GM21360 (cell line): ENCODE data around the gene KLF7.
A peak's percentile ranks its signal among the peaks of the same experiment; 100 is the strongest.

ENCODE experiments used
- ATAC-seq: cut with Tn5 transposase; IDR thresholded peaks from one replicate; pipeline ENCODE4 v1.9.1; 2021; ENCODE audit warnings: mild to moderate bottlenecking, moderate library complexity; ENCODE audit not compliant: unreplicated experiment

The KLF7 gene

DNA sequence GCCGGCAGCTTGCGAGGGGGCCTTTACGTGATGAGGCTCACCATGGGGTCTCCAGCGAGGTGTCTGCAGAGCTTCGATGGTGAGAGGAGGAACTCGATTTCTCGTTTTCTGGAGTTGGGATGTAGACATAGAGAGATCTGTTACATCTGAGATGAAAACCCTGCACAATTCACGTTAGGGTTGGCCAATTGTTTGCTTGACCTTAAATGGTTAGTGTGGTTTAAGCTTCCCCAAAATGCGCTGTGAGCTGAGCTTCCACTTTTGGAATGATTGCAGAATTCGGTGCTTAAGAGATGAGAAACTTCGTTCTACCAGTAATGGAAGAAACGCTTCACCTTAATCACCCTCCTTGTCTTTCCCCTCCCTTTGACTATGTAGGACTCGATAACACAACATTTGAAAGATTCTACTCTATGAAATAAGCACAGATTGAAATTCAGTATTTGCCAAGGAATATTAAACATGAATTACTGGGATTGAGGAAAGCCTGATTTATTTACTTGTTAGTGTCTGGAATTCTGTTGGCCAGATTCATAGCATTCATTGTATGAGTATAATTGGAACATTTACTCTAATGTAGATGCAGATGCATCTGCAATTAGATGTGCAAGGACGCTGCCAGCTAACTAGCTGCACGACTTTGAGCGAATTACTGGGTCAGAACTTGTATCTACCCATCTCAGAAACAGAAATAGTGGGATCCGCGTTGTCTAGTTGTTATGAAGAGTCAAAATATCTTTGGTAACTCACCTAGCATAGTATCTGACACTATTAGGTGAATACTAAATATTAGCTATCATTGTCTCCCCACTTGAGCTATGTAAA, 1.6 kb upstream of the KLF7 start:
- no peak for ATAC-seq

DNA sequence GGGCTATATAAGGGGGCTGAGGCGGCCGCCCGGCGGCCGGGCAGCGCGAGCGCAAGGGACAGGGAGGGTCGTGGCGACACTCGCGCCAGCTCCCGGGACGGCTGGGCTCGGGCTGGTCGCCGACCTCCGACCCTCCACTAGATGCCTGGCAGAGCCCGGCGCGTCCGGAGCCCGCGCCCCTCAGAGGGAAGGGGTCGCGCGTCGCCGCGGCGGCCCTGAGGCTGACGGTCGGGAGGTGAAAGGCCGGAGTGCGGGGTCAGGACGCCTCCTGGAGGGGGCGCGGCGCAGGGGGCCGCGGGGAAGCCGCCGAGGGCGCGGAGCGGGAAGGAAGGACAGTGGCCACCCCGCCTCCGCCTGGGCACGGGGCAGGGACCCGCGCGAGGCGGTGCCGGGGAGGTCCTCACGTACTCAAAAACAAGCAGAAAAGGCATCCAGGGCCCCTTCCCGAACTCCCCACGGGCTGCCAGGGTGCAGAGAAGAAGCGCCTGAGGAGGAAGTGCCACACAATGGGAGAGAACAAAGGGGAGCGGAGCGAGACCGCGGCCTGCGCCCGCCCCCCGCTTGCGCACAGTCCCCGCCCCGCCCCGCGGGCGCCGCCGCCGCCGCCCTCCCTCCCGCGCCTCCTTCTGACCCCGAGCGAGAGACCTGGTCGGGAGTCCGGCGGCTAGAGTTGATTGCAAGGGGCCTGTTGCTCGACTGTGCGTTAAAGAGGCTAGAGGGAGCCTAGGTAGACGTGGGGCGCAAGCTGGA, 776 bp upstream of the KLF7 start:
- ATAC-seq, result peak; percentile 48

DNA sequence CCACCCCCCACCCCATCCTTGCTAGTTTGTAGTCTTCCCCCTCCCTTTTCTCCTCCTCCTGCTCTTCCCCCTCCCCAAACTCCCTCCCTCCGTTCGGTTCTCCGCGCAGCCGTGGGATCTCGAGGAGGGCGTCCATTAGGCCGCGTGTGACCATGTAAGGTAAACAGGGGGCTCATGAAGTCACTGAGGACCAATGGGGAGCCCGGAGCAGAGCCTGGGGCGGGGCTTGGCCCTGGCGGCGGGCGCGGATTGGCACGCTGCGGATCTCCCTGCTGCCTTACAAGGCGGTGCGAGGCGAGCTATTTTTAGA, 246 bp upstream of the KLF7 start:
- ATAC-seq, result peak; percentile 95

DNA sequence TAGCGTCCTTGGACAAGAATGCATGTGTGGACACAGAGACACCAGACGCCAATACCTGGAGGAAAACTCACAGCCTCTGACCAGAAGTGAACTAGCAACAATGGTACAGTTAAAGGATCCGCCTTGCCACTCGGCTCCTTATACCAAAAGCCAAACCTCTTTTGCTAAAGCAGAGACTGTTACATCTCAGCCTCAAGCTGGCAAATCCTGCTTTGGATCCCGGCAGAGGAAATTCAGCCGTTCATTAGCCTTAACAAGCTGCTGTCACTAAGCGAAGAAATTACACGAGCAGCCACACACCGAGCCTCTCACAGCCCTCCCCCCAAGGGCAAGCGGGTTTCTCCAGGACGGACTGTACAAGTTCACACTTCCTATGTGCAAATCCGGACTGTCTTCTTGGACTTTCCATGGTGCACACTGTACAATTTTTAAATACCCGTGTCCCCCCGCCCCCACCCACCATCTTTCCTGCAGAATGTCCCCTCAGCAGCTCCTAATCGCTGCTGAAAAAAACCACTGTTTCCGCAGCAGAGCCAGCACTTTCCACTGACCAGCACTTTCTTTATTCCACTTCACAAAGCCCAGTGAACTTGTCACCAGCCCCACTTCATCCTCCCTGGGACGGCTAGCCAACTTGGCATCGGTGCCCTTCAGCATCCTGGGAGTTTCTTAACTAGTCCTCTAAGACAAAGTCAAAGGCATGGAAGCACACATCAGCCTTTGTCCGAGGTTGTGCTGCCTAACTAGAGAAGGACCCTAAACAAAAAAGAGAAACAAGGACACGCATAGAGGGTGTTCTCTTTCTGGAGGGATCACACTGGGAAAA, 1.5 kb downstream of the KLF7 start:
- ATAC-seq, result no peak

DNA sequence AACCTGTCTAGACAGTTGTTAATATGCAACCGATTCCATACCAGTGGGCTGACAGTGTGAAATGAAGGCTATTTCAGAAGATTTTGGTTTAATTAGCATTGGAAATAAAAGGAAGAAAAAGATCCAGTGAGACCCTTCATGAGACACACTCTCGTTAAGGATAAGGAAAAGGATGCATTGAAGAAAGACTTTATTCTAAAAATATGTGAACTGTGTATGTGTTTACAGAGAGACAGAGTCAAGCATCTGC, 2.1 kb downstream of the KLF7 start:
- ATAC-seq, result no peak

DNA sequence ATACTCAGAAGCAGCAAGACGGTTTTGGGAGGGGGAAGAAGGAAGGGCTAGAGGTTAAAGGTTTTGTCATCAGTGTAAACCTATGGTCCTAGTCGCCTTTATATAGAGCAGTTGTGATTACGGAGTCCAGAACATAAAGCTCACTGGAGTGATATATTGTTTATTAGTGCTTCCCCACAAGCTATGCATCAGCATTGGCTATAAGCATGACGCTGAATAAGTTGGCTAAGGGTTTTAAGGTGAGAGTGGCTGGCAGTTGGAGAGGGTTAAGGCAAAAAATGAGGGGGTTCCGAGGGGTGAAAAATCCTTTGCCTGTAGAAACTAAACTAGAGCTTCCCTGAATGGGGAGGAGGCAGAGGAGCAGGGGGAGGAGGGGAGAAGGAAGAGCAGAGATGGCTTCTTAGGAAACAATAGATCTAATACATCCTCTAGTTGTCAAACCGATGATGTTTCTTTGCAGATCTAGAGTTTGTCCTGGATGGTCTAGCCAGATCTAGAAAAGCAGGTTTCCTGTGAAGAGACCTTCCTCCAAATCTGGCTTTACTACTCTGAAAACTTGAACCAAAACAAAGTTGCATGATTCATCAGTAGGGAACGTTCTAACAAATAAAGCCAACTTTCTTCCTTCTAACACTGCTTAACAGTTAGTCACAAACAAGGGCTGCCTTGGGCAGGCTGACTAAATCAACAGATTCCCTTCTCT, 2.5 kb downstream of the KLF7 start:
- no peak for ATAC-seq

DNA sequence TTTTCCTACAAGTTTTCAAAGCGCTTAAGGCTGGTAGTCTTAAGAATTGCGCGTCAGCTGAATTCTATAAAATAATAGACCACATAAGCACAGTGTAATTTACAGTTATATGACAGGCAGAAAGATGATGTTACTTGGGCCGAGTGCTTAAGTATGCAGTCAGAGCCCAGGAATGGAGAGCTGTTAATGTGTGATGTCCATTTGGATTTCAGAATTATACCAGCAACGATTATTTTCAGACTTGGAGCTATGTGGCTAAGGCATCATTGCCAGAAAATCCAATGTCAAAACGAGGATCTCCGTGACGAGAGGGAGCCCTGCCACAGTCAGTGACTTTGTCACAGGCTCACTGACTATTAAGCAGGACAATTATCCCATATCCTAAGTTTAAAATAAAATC, 3.4 kb downstream of the KLF7 start:
- ATAC-seq, result no peak

DNA sequence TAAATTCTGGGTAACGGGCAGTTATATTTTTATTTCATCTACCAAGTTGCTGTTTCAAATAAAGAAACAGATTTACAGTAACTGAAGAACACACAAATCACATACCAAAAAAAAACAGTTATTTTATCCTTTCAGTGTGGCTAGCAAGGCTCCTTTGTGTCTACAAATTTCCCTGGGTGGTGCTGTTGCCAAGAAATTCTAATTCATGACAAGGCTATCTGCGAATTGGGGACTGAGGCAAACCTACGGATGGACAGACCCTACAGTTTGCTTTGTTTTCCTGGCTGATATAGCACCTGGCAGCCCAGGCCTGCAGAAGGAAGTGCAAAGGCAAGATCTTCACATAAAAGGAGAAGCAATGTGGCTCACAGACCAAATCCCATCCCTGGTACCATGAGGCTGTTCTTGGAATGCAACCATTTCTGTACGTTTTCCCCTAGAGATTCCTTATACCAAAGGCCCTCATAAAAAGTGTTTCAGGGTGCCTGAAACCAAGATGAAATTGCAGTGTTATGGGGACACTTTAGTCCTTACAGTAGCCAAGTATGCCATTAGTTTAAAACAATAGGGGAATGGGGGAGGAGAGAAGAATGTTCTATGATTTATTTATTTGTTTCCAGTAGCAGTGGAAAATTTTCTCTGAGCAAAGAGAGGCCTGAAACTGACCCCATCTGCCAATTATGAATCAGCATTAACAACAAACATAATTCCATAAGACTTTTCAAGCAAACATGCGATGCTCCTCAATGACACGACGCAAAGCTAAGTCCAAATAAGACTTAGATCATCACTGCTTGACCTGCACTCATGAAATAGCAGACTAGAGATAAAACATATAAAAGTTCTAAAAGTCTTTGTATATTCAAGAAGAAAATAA, 4.3 kb downstream of the KLF7 start:
- ATAC-seq, result no peak

DNA sequence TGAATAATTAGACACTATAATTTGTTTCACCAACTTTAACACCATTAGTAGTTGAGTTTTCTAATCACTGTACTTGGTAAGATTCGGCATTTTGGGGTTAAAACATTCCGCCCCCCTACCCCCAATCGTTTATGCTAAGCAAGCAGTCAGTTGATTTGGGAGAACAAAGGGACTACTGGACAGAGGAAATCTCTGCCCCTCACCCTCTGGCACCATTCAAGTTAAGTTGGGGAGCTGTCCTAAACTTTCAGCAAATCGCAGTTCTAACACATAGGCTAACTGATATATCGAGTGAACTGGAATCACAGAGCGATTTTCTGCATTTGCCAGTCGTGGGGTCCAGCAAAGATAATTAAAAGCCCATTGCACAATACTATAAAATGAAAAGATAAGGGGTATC, 5.6 kb downstream of the KLF7 start:
- ATAC-seq, result no peak

DNA sequence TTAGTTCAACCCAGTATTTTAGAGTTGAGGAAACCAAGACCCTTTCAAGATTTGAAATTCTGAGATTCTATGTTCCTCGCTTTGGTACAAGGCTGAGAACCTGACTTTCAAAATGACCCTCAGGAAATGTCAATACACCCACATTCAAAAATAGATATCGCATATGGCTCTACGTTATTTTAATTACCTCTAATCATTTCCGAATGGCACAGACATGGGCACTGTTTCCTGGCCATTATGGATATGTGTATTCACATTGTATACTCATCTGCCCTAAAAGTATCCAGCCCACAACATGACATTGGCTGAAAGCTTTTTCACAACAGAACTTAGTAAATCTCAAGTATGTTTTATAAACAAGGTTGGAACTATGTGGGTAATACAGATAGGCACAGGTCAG, 6.7 kb downstream of the KLF7 start:
- no peak for ATAC-seq

DNA sequence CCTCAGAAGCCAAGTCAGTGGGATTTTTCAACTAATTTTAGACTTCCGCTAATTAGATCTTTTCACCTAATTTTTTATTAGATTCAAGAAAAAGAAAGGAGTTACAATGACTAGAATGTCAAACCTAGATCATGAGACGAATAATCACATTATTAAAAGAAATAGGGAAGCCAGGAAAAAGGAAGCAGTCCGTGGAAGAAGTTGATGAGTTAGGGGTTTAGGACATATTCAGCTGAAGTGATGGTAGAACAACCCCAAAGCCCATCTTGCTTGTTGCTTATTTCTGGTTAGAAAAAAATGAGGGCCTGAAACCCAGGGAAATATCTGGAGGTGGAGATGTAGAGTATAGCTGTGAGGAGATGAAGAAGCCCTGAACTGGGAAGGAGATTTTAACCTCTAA, 8.0 kb downstream of the KLF7 start:
- ATAC-seq, result no peak

DNA sequence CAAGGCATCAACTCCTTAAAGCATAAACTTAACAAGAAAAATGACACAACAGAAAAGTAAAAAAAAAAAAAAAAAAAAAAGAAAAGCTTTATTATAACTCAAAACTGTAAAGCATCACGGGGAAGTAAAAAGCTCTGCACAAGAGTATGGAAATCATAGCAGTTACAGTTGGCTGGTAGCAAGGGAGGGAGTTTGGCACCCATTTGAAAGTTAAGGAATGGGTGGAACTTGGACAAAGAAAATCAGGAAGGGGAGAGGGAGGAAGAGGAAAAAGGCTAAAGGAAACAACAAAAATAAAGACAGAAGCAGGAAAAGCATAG, 8.6 kb downstream of the KLF7 start:
- no peak for ATAC-seq

DNA sequence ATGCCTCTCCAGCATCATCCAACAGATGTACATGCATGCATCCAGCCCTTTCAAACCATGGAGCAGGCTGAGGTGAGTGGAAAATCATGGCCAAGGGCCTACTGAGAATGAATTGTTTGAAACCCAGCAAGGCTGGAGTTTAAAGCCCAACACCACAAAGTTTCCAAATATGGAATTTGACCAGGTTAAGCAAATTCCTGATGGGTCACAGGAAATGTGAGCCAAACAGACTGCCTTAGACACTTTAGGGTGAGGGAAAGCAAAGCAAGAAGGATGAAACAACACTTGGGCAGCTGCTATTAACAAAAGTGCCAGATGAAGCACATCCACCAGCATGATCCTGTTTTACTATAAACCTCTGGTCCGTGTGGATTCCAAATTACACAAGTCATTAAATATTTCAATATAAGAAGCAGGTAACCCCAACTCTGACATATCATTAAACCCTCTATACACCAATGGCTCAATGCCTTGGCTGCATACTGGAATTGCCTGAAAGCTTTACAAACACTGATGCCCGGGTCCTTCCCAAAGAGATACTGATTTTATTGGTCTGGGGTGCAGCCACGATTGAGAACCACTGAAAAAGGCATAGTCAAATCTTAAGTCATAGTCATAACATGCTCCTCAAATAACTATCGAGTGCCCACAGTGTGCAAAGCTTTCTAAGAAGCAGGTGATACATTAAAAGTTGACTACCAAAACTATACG, 9.1 kb downstream of the KLF7 start:
- no peak for ATAC-seq

DNA sequence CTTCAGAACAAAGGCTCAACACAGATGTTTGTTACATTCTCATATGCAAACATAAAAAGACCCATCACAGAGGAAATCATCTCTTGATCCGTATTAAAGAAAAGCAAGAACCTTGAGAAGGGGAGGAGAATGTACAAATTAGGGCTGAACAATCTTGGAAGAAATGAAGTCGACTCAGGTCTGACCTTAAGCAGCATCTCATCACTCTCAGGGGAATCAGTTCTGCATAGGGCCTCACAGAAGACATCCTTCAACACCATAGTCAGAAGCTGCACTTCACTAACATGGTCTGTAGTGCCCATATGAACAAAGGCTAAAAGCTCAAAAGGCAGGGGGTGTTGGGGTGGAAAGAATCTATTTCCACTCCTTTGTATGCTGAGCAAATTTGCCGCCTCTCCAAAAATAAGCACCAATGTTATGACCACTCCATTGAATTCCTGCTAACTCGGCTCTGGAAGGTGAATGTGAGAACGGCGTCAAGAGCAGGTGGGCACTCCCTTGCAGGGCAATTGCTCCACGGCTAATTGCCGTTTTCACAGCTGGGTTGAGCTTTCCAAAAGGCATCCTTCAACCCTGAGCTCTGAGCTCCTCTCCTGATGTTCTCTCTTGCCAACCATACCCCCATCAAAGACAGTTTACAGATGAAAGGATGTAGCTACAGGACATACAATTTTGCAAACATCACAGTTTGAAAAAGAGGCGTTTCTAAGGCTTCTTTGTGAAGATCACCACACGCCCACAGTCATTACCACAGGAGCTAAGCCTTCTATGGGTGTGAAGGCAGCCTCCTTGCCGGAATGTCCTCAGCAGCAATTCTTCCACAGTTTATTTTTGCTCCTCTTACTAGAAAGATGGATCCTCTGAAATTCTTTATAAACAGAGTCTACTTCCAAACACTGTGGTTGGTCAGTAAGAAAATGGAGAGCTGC, 10.0 kb downstream of the KLF7 start:
- no peak for ATAC-seq

DNA sequence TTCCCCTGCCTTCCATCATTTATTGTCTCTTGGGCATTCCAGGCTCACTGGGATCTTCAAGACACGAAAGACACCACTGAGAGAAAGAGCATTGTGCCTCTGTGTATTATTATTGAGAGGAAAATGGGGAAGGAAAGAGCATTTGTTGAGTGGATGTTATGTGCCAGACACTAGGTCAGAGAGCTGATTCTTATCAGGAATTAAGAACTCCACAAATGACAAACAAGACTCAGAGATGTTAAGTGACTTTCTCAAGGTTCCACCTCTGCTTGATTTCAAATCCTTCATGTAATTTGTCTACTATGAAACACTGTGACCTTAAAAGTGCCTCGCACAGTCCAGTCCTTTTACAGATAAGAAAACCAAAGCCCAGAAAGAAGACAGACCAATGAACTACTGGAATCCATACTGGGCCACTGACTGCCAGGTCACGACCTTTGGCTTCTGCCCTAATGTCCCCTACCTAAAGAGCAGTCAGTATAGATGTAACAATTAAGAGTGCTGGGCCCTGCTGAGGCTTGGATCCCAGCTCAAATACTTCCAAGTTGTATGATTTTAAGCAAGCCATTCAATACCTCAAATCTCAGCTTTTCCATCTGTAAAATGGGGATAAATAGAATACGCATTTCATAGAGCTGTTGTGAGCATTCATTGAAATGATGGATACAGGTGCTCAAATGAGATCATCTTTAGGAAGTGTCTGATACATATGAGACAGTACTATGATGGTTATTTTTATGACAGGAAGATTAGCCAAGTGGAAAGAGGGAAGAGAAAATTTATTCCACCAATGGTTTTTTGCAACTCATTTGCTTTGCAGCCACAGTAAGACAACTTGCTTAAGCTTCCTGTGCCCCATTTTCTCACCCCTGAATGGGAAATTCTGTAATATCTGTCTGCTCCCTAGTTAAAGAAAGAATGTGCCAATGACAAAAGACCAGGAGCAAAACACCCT, 10.9 kb downstream of the KLF7 start:
- ATAC-seq, result no peak

DNA sequence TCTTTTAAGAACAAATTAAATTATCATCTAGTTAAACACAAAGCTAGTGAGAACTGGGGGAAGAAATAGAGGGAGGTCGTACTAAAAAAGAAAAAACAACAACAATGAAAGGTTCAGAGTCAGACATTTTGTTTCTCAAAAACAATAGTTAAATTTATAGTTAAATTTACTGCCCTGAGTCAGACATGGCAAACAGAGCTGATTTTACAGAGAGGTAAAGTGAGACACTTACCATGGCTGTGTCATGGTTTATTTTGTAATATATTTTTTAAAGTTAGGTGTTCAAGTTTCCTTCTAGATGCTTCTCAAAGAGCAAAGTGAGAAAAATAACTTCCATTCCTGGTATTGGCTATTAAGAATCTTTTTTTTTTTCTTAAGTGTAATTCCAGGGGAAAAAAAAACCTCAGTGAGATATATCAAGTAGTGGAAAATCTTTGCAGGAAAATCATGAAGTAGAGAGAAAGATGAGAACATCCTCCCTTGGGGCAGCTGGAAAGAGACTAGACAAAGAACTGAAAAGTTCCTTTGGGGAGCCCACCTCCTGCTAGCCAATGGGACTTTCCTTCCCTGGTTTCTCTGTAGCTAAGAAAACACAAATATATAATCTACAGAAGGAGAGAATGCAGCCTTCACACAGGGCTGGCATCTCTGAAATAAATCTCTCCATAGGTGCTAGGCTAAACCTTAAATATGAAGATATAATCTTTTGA, 12.3 kb downstream of the KLF7 start:
- no peak for ATAC-seq

DNA sequence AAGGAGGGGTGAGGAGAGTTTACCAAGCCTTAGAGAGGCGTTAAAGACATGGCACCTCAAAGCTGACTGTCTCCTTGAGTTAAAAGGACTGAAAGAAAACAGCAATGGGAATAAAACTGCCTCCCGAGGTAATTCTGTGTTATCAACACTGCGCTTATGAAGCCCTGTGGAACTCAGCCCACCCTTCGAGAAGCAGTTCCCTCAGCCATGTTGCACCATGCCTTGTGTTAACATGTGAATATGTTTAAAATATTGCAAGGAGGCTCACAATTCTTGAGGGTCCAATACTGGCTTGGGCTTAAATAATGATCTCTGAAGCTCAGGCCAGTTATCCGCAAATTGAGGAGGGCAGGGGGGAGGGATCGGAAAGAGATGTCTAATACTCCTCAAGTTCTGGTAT, 14.7 kb downstream of the KLF7 start:
- ATAC-seq, result no peak
